Activated CD4-positive, alpha-beta T cell treated with anti-CD3 and anti-CD28 coated beads for 48 hours (primary cell): ENCODE measurements around the gene PRKCSH.
"Not testable (repeated sequence)": the region's sequence is repeated elsewhere in the genome, so short reads cannot be mapped to it uniquely, and the experiment has no call there.

Source experiments
- DNase-seq: peaks from one replicate; pipeline ENCODE4 v3.0.0-alpha.2; 2020

The PRKCSH gene

DNA sequence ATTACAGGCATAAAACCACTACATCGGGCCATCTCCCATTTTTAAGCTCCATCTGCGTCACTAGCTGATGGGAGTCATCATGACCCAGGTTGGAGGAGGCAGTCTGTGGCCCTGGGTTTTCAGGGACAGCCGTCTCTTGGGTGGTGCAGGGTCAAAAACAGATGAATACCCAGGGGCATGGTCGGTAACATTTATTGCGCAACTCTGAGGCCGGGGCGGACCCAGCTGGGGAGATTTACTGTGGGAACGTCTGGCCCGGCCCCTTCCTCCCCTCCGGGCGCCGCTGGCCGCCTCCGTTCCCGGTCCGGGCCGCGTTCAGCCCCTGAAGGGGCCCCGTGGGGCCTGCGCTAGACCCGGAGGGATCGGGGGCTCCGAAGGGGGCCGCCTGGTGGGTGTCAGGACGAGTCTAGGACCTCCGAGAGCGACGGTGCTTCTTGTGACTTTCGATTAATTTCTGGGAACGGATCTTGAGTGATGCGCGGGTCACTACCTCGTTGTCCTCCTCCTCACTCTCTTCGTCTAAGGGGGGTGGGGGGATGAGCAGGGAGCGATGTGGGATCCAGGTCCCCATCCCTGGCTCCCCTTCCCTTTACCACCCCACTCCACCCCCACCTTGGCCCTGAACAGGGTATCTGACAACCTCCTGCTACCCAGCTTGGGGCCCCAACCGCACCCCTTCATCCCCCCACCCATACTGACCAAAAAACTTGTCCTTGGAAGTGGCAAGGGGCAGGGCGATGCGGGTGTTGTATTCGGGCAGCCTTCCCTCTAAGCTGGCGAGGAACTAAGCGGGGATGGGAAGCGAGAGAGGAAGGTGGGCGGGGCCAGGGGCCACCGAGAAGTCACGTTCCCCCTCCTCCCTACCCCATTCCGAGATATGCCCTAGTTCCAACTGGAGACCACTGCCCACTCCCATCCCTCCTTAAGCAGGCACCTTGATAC, 14.7 kb upstream of the PRKCSH start:
- no peak for DNase-seq

DNA sequence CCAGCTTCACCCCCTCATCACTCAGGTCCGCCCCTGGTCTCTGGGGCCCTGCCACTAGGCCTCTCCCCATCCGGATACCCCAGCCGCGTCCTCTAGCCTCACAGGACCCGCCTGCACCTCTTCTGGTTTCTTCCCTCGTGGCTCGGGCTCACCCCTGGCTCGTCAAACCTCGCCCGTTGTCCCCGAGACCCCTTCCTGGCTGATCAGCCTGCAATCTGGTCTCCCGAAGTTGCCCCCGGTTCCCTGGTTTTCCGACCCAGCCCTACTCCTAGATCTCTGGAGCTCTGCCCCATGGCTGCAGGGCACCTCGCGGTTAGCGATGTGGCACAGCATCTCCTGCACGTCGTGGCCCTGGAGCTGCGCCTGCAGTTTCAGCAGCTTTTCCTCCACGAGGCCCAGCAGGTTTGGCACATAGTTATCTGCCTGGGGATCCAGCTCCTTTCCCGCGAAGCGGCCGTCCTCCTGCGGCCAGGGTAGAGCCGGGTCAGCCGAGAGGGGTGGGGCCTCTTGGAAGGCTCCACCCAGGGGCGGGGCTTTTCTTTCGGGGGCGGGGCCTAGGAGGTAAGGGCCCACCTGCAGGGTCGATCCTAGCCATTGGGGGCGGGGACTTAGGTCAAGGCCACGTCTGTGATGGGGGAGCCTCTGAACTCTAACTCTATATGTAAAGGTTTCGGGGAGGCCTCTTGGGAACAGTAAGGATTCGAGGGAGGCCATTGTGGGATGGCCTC, 13.9 kb upstream of the PRKCSH start:
- peak; percentile 63 for DNase-seq

DNA sequence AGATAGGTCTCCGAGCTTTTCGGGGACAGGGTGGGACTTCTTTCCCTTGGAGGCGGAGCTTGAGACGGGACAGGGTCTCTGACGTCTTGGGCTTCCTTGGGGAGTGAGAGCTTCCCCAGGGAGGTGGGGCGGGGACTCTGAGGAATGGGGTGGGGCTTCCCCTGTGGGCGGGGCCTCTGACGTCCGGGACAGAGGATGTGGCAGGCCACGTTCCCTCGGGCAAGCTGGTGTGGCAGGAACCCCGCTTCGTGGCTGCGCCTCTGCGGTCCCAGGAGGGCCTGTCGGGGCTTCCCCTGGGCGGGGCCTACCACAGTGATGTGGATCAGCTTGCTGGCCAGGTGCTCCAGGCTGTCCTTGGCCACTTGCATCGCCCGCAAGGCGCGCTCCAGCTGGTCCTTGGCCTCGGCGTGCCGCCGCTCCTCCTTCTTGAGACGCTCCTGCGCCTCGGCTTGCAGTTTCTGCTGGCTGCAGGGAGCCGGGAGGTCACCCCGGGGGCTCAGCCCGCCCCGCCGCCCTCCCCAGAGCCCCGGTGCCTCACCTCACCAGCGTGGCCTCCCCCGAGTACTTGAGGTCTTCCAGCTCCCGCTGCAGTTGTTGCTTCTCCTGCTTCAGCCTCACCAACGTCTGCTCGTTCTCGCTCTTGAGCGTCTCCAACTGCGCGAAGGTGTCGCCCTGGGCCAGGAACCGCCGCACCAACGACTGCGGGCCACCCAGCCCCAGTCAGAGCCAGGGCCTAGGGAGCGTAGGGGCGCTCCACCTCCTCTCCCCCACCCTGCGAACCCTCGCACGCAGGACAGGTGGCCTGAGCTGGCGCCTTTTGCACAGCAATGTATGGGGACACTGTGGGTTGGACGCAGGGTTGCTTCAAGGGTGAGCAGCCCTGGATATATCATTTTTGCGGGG, 13.0 kb upstream of the PRKCSH start:
- peak; percentile 77 for DNase-seq

DNA sequence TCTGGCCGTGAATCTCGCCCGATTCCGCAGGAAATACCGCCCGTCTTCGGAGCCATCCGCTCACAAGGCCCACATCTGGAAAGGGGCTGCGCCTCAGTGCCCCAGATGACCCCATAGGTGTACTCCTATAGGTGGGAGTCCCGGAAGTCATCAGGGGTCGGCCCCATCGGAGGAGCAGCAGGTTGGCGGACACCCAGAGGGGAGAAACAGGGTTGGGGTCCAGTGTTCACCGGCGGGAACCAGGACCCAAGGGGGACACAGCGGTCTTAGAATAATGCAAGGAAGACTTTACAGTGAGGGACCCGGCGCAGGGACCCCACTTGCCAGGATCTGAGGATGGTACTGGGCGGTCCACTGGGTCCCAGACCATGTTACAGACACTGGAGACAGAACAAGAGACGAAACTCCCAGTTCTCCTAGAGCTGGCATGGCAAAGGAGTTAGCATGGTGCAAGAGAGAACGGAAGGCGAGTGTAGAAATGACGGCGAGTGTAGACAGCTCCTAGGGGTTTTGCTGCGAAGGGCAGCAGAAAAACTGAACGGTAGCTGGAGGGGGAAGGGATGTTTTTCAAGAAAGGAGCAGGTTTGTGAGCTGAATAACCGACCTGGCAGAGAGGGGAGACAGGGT, 12.2 kb upstream of the PRKCSH start:
- no peak for DNase-seq

DNA sequence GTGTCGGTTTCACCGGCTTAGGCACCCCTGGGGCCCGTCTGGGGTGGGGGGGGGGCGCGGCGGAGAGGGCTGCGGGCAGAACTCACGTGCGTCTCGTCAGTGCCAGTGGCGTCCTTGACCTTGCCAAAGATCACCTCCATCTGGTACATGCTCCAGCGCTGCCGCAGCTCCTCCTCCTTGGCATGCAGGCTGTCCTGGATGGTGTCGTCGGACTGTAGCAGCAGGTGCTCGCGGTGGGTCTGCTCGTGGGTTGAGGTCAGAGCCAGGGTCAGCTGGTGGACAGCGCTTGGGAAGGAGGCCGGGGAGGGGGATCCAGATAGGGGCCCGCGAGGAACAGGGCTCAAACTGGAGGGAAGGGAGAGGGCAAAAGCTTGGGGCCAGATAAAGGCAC, 11.6 kb upstream of the PRKCSH start:
- no peak for DNase-seq

DNA sequence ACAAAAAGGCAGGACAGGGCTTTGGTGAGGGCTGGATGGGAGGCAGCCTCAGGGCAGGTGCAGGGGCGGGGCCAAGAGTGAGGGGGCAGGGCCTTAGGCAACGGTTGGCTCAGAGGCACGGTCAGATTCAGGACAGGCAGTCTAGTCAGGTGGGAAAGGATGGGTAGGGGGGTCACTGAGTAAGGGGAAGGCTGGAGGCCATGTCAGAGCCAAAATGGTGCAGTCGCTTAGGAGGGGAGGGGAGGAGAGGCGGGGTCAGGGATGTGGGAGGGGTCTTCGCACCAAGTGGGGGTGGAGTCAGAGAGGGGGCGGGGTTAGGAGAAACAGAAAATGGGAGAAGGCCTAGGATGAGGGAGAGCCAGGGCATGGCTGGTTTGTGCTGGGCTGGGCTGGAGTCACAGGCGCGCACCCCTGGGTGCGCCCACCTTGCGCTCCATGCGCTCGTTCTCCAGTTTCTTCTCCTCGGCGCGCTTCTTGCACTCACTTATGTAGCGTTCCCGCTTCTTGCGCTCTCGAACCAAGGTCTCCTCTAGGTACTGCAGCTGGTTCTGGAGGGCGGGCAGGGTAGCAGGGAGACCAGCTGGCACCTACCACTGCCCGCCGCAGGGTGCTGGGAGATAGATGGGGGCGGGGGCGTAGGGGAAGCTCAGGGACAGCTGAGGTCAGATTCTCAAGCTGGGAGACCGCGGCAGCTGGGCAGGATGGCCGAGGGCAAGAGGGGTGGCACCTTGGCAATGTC, 9.5 kb upstream of the PRKCSH start:
- DNase-seq, result peak; percentile 25

DNA sequence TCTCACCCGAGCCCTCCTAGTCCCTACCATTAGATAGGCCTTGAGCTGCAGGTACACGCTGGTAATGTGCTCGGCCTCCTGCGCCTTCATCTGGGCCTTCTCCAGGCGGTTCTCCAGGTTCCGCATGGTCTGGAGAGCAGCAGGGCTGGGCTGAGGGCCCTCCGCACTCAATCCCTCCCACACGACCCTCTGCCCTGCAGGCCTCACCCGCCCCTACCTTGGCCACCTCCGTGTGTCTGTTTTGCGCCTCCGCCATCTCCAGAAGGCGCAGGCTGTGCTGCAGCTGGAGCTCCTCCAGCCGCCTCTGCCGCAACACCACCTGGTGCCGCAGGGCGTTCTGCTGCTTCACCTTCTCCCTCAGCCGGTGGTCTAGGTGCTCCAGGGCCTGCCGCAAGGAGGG, 8.8 kb upstream of the PRKCSH start:
- no peak for DNase-seq

DNA sequence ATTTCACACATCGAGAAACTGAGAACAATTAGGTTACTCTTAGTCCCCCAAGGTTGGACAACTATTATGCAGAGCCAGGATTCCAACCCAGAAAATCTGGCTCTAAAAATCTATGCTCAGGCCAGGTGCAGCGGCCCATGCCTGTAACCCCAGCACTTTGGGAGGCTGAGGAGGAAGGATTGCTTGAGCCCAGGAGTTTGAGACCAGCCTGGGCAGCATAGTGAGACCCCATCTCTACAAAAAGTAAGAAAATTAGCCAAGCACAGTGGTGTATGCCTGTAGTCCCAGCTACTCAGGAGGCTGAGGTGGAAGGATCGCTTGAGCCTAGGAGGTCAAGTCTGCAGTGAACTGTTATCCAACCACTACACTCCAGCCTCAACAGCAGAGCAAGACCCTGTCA, 1.9 kb upstream of the PRKCSH start:
- not testable (repeated sequence) for DNase-seq

DNA sequence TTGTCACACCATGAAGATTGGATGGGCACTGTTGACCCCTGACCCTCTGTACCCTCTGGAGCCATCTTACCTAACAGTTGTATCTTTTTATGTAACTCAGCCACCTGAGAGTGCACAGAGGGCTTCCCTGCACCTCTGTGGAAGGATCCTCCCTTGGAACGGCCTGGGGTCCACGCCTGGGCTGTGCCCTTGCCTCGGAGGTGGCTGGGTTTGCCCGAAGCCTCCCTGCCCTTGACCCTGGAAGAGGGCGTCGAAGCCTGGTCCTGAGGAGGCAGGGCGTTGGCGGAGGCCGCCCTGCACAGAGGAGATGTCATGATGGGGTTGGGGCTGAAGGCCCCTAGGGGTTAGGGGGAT, 755 bp upstream of the PRKCSH start:
- no peak for DNase-seq

DNA sequence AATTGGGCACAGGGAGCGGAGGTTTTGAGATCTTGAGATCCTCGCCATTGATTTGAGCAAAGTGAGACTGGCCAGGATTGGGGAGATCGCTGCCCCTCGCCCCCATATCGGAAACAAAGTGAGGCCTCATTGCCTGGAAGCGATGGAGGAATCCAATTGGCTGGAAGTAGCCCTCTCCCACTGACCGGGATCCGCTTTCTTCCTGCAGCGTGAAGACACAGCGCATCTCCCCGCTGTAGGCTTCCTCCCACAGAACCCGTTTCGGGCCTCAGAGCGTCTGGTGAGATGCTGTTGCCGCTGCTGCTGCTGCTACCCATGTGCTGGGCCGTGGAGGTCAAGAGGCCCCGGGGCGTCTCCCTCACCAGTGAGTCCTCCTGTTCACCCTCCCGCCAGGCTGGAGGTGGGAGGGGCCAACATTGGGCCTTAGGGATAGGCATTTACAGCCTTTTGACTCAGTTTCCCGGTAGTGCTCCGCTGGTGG, 438 bp downstream of the PRKCSH start:
- peak; percentile 42 for DNase-seq

DNA sequence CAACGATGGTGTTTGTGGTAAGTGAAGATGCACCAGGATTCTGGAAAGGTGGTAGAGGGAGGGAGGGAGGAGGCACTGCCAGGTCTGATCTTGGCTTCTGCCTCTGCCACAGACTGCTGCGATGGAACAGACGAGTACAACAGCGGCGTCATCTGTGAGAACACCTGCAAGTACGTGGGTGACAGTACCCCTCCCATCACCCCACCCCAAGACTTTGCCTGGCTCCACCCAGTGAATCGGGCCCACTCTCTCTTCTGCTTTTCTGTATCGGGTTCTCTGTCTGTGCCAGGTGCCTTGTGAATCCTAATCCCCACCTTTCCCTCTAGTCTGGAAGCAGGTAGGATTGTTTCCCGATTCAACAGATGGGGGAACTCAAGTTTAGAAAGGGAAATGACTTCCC, 2.5 kb downstream of the PRKCSH start:
- no peak for DNase-seq

DNA sequence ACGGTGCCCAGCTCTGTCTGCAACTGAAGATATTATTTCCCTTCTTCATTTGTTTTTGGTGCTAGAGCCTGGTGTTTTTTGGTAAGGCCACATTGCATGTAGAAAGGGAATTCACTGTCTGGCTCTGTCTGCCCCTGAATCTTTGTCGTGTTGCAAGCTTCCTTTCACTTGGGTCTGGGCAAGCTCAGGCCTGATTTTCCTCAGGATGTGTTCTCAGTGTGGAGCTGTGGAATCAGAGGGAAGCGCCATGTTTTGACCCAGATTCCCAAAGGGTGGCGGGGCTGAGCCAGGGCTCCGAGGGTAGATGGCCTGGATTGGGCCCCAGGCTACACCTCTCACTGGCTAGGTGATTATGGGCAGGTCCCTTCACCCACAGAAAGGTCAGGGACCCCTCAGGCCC, 8.6 kb downstream of the PRKCSH start:
- no peak for DNase-seq

DNA sequence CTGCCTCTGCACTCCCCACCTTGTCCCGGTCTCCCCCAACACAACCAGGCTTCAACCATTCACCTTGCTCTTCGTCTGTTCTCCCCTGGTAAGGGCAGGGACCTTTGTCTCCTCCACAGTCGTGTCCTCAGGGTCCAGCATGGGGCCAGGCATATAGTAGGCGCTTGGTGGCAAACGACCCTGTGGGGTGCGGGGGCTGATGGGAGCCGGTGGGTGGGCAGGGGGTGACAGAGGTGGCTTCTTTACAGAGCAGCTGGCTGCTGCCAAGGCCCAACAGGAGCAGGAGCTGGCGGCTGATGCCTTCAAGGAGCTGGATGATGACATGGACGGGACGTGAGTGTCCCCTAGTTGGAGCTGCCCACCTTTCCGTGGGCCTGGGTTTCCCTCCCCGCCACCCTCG, 9.7 kb downstream of the PRKCSH start:
- no peak for DNase-seq

DNA sequence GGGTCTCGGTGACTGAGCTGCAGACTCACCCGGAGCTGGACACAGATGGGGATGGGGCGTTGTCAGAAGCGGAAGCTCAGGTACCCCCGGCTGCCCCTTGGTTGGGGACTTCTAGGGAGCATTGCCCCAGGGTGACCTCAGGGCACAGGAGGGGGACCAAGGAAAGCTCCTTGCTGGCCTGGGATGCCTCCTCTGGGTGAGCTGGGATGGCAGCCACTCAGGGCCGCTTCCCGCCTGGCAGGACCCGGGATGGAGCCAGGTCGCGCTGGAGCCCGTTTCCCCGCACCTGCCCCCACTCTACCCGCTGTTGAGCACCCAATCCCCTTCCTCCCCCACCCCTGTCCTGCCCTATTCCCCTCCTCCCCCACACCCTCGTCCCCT, 10.8 kb downstream of the PRKCSH start:
- no peak for DNase-seq

DNA sequence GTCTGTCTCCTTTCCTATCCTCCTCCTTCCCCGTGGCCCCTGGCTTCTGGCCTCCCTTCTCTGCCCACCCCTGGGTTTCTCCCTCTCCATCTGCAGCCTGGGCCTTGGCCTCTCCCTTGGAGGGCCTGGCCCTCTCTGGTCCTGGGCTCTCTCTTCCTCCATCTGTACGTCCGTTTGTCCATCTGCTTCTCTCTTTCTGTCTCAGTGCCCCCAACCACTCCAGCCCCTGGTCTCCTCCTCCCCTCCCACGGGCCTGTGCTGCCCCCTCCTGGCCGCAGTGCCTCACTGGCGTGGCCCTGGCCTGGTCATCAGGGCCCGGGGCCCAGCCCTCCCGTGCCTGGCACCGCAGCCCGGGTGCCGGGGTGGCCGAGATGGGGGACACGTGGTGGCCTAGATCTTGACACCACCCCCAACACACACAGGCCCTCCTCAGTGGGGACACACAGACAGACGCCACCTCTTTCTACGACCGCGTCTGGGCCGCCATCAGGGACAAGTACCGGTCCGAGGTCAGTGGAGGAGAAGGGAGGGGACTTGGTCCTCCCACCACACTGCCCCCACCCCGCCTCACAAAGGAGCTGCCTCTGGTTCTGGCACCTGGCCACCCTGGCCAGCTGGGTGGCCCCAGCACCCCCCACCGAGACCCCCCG, 11.3 kb downstream of the PRKCSH start:
- peak; percentile 62 for DNase-seq

DNA sequence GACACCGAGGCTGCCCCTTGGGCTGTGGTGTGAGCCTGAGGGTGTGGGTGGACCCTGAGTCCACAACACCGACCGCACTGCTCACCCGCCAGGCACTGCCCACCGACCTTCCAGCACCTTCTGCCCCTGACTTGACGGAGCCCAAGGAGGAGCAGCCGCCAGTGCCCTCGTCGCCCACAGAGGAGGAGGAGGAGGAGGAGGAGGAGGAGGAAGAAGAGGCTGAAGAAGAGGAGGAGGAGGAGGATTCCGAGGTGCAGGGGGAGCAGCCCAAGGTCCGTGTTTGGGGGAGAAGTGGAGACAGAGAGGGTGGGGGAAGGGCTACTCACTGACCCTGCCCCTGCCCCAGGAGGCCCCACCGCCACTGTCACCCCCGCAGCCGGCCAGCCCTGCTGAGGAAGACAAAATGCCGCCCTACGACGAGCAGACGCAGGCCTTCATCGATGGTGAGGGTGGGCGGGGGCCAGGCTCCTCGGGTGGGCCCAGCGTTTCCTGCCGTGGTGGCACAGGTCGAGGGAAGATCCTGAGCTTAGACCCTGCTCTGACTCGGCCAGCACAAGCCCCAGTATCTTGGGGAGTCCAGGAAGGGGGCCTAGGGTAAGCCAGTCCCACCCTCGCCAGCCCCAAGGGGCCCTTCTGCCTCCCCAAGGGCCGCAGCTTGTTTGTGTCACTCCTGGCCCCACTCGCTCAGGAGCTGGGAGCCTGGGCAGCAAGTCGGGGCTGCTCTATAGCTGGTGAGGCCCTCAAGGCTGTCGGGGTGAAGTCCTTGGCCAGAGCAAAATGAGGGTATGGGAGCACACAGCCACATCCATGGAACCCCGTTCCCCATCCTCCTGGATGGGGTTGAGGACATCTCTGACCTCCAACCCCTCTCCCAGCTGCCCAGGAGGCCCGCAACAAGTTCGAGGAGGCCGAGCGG, 12.2 kb downstream of the PRKCSH start:
- DNase-seq, result no peak

DNA sequence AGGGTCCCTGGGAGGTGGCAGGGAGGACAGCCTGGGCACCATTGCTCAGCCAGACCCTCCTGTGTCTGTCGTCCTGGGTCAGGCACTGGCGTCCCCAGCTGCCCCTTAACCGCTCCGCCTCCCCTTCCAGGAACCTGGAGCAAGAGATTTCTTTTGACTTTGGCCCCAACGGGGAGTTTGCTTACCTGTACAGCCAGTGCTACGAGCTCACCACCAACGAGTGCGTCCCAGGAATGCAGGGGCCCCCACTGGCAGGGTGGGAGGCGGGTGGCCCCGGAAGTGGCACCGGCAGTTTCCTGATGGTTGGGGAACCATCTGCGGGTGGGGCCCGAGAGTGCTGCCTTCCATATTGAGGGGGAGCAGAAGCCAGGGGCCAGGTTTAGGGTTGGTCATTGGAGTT, 13.0 kb downstream of the PRKCSH start:
- DNase-seq, result no peak

DNA sequence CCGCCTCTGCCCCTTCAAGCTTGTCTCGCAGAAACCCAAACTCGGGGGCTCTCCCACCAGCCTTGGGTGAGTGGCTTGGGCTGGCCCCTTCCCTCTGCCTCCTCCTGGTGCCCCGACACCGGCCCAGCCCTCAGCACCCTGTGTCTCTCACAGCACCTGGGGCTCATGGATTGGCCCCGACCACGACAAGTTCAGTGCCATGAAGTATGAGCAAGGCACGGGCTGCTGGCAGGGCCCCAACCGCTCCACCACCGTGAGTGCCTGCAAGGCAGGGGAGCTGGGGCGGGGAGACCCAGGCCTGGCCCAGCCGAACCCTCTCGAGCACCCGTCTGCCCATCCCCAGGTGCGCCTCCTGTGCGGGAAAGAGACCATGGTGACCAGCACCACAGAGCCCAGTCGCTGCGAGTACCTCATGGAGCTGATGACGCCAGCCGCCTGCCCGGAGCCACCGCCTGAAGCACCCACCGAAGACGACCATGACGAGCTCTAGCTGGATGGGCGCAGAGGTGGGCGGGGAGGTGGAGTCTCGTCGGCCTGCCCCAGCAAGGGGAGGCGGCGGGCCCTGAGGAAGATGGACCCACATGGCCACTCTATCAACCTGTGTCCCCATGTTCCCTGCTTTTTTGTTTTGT, 13.6 kb downstream of the PRKCSH start:
- no peak for DNase-seq

DNA sequence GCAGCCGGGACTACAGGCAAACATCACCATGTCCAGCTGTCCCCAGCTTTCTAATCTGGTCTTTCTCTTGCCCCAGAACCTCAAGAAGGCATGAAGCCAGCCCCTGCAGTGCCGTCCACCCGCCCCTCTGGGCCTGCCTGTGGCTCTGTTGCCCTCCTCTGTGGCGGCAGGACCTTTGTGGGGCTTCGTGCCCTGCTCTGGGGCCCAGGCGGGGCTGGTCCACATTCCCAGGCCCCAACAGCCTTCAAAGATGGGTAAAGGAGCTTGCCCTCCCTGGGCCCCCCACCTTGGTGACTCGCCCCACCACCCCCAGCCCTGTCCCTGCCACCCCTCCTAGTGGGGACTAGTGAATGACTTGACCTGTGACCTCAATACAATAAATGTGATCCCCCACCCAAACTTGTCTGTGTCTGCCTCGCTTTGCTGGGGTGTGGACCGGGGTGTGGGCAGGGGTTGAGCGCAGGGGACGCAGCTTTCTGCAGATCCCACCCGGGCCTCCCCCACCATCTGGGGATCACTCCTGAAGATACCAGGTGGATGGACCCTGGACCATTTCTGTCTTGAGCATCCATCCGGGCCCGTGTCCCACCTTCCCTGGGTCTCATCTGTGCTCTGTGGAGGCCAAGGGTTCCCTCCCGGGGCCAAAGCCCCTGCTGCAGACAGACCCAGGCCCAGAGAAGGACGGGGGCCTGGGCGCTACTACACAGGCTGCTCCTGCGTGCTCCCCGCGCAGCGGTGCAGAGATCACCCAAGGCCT, 15.3 kb downstream of the PRKCSH start:
- no peak for DNase-seq
